AG04450 (cell line): Measurements from ENCODE around the gene TRMT112. TPM values are rescaled to one million over a fixed set of nuclear protein-coding genes. Genes with fewer than 3 reads are reported as not detected.

ENCODE experiments used
- CTCF ChIA-PET: fragments of 300-600, 350-600 bp; formaldehyde crosslinking; extraction: SDS; loops from one replicate; lab custom pipeline; 2022; ENCODE audit warnings: antibody characterized with exemption, inconsistent platforms; lab: Charles Lee
- POLR2A ChIA-PET: fragments of 350-600 bp; formaldehyde crosslinking; extraction: SDS; loops from one replicate; lab custom pipeline; 2021; ENCODE audit warnings: antibody characterized with exemption, inconsistent platforms; lab: Yijun Ruan, JAX
- DNase-seq: peaks from one replicate; pipeline ENCODE4 v3.0.0-alpha.2; 2011; ENCODE audit warnings: low read depth, low spot score
- H3K27ac ChIP-seq: one replicate; pipeline ENCODE4 v1.5.1; 2012; ENCODE audit warnings: low read depth, low read length, control low read depth
- H3K27me3 ChIP-seq: one replicate; pipeline ENCODE4 v1.6.0; 2012; ENCODE audit warnings: low read length; ENCODE audit not compliant: control insufficient read depth, insufficient read depth
- H3K4me3 ChIP-seq: 2 replicates; pipeline ENCODE4 v1.5.1; 2011; ENCODE audit warnings: mild to moderate bottlenecking, low read depth, low read length, control low read depth
- H3K9me3 ChIP-seq: 2 replicates; pipeline ENCODE4 v1.5.1; 2012; ENCODE audit warnings: low read length; ENCODE audit not compliant: control insufficient read depth, insufficient read depth
- polyA plus RNA-seq: library from polyadenylated mRNA; depleted of rRNA; stranded (reverse); fragments of >200 nt; gene quantifications from 2 replicates; pipeline ENCODE4 v1.2.3, GENCODE V29; 2011
- TF ChIP-seq, protein P1 (sequence below): IDR thresholded peaks from 2 replicates; pipeline ENCODE4 v1.5.1; 2011; ENCODE audit warnings: low read depth, low read length, control low read depth, inconsistent platforms

TRMT112 gene
- polyA plus RNA-seq, 1 experiment, result 194 TPM

DNA sequence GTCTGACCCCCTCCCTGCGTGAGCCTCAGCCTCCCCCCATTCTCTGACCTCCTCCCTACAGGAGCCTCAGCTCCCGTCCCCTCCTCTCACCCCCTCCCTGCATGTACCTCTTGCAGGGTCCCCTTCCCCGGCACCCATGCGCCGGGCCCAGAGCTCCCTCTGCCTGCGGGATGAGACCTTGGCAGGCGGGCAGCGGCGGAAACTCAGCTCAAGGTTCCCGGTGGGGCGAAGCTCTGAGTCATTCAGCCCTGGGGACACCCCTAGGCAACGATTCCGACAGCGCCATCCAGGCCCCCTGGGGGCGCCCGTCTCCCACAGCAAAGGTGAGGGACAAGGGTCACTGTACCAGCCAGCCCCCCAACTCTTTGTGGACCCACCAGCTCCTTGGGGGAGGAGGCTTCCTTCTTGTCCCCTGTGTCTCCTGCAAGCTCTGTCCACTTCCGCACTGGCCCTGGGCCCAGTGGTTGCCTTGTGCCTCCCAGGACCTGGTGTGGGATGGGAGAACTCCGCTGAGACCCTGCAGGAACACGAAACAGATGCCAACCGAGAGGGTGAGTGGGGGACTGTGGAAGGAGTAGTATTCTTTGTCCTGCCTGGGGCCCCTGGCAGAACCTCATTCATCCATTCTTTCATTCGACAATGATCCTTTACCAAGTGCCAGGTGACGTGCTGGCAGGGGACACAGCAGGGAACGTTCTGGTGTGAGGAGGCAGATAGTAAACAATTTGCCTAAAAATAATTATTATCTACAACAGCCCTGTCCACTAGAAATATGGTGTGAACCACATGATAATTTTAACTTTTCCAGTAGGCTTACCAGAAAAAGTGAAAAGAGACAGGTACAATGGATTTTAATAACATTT, 38.0 kb upstream of the TRMT112 start:
- no peaks in the 10 kb centered on the region; the same call in 1 of the 2 replicates for H3K9me3 ChIP-seq
- peak overlapping the region; percentile 51 for H3K4me3 ChIP-seq
- H3K27me3 ChIP-seq, result no peaks in the 10 kb centered on the region
- DNase-seq, result peak; percentile 39
- TF ChIP-seq, protein P1, sequence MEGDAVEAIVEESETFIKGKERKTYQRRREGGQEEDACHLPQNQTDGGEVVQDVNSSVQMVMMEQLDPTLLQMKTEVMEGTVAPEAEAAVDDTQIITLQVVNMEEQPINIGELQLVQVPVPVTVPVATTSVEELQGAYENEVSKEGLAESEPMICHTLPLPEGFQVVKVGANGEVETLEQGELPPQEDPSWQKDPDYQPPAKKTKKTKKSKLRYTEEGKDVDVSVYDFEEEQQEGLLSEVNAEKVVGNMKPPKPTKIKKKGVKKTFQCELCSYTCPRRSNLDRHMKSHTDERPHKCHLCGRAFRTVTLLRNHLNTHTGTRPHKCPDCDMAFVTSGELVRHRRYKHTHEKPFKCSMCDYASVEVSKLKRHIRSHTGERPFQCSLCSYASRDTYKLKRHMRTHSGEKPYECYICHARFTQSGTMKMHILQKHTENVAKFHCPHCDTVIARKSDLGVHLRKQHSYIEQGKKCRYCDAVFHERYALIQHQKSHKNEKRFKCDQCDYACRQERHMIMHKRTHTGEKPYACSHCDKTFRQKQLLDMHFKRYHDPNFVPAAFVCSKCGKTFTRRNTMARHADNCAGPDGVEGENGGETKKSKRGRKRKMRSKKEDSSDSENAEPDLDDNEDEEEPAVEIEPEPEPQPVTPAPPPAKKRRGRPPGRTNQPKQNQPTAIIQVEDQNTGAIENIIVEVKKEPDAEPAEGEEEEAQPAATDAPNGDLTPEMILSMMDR, result peak; percentile 83
- ChIA-PET POLR2A (interaction anchor here (0.5 to 1.1 kb wide), 9 partner anchors 13 to 1628 kb away, joined by 3 to 11 read pairs (median 4); partner anchors contain the start of genes PRDX5 and TRMT112), CTCF (interaction anchor here (0.5 to 5.8 kb wide), 46 partner anchors 9 to 687 kb away, joined by 3 to 86 read pairs (median 5); partner anchors contain the start of genes CCDC88B, GPR137, PRDX5 and SAC3D1)
- H3K27ac ChIP-seq, result no peak overlapping the region

DNA sequence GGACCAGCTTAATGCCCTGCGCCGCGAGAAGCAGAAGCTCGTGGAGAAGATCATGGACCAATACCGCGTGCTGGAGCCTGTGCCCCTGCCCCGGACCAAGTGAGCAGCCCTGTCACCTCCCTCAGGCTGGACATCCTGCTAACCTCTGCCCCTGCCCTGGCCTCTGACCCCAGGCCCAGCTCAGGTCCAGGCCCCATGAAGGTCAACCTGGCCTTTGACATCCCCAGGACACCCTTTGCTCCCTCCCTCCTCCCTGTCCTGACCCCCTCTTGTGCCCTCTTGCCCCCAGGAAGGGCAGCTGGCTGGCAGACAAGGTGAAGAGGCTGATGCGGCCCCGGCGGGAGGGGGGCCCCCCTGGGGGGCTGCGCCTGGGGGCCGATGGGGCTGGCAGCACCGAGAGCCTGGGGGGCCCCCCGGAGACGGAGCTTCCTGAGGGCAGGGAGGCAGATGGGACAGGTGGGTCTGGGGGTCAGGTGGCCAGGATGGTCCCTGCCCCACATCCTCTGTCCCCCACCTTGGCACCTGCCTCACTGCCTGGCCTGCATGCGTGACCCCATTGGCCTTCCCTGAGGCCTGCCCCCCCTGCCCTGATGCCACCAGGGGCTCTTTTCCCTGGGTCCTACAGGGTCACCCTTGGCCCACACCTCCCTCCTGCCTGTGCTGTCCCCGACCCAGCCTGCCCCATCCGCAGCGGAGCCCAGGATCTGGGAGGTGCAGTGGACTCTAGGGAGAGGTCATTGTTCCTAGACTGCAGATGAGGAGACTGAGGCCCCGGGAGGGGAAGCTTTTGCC, 36.6 kb upstream of the TRMT112 start:
- Histone ChIP-seq H3K4me3 (no peak overlapping the region), H3K9me3 (no peaks in the 10 kb centered on the region), H3K27me3 (no peaks in the 10 kb centered on the region), H3K27ac (no peak overlapping the region)
- TF ChIP-seq, protein P1, result no peak
- CTCF ChIA-PET, result interaction anchor here (0.8 to 5.8 kb wide), 20 partner anchors 8 to 687 kb away, joined by 3 to 86 read pairs (median 10); partner anchors contain the start of genes CCDC88B, PRDX5, SAC3D1 and TRMT112
- POLR2A ChIA-PET, result interaction anchor here (0.5 kb wide), 1 partner anchor 607 kb away, joined by 5 read pairs; no protein-coding TSS in a partner anchor
- DNase-seq, result no peak

DNA sequence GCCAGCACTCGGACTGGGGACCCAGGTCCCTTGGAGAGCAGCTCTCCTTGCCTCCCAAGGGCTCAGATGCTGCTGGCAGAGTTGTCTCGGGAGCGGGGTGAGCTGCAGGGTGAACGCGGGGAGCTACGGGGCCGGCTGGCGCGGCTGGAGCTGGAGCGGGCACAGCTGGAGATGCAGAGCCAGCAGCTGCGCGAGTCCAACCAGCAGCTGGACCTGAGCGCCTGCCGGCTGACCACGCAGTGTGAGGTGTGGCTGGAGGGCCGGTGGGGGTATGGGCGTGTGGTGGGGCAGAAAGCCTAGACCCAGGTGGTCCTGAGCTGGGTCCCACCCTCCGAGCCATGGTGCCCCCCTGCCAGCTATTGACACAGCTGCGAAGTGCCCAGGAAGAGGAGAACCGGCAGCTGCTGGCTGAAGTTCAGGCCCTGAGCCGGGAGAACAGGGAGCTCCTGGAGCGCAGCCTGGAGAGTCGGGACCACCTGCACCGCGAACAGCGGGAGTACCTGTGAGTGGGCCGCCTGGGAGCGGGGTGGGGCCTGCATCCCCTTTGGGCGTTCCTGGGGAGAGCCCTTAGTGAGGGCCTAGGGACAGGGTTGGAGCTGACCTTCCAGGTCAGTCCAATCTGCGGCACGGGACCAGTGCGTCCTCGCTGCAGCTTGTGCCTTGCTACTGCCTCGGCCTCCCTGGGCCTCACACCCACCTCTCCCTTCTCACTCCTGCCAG, 35.8 kb upstream of the TRMT112 start:
- POLR2A ChIA-PET, result interaction anchor here (0.5 to 1.3 kb wide), 2 partner anchors 35 to 608 kb away, joined by 4 to 5 read pairs; partner anchors contain the start of genes PRDX5 and TRMT112
- Histone ChIP-seq H3K9me3 (no peaks in the 10 kb centered on the region), H3K27me3 (no peaks in the 10 kb centered on the region), H3K4me3 (no peak overlapping the region), H3K27ac (no peak overlapping the region)
- CTCF ChIA-PET, result interaction anchor here (1.0 to 5.8 kb wide), 4 partner anchors 11 to 168 kb away, joined by 3 to 86 read pairs (median 6); partner anchors contain the start of gene CCDC88B
- TF ChIP-seq, protein P1, result no peak
- no peak for DNase-seq

DNA sequence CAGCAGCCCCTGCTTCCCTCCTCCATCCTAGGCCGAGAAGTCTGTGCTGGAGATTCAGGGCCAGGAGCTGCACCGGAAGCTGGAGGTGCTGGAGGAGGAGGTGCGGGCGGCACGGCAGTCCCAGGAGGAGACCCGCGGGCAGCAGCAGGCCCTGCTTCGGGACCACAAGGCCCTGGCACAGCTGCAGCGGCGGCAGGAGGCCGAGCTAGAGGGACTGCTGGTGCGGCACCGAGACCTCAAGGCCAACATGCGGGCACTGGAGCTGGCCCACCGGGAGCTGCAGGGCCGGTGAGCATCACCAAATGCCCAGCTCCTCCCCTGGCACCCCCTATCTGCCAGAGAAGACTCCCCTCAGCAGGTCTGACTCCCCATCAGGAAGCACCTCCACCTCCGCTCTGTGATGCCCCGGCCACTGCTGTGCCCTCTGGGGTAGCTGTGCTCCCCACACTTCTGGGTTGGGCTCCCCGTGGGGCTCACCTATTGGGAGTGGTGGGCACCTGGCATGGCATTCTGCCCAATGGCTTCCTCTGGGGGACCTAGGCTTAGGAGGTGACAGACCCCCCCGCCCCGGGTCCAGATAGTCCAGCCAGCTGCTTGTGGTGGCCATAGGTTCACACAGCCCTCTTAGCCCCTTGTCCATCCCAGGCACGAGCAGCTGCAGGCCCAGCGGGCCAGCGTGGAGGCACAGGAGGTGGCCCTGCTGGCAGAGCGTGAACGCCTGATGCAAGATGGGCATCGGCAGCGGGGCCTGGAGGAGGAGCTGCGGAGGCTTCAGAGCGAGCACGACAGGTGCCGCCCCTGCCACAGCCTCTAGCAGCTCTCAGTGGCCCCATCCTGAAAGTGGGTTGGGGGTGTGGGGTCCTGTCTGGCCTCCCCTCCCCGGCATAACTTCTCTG, 35.0 kb upstream of the TRMT112 start:
- Histone ChIP-seq H3K4me3 (no peak overlapping the region), H3K27ac (no peak overlapping the region), H3K27me3 (no peaks in the 10 kb centered on the region), H3K9me3 (no peaks in the 10 kb centered on the region)
- TF ChIP-seq, protein P1, result no peak
- ChIA-PET POLR2A (interaction anchor here (0.7 to 1.3 kb wide), 2 partner anchors 10 to 35 kb away, joined by 4 to 5 read pairs; partner anchors contain the start of genes PRDX5 and TRMT112), CTCF (interaction anchor here (1.4 to 5.8 kb wide), 2 partner anchors 10 to 100 kb away, joined by 3 to 86 read pairs; partner anchors contain the start of gene CCDC88B)
- DNase-seq, result no peak
